ENCODE data around the gene ERC1.
"Not testable (repeated sequence)": the region's sequence is repeated elsewhere in the genome, so short reads cannot be mapped to it uniquely, and the experiment has no call there.

ERC1 gene

GRCh38 chr12:1341270-1341669 is 350.2 kb downstream of the ERC1 start:
- in situ Hi-C loops (cut with MboI; ENCODE audit: low sequenced_read_pairs) = not testable (repeated sequence)

DNA sequence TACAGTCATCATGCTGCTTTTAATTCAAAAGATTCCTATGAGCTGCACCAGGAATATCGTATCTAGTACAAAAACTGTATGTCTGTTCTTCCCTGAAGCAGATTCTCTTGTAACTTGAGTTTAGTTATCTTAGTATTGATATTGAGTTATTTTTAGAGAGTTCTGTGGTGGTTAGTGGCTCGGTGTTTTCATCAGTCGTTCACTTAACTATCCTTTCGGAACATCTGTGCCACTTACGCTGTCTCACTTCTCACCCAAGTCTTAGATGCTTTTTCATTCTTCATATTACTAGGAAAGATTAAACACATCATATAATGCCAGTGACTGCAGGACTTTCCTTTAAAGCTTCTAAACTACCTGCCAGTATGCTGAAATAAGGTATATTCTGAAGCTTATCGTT is 352.4 kb downstream of the ERC1 start:
- in situ Hi-C loops (cut with MboI; ENCODE audit: low sequenced_read_pairs) = no loop called here

GRCh38 chr12:1344245-1344644 is 353.2 kb downstream of the ERC1 start:
- in situ Hi-C loops (cut with MboI; ENCODE audit: low sequenced_read_pairs) = no loop called here

- in situ Hi-C loops (cut with MboI; ENCODE audit: low sequenced_read_pairs) = no loop called here
These were observed 355.1 kb downstream of the ERC1 start for GRCh38 chr12:1346126-1346525.

DNA sequence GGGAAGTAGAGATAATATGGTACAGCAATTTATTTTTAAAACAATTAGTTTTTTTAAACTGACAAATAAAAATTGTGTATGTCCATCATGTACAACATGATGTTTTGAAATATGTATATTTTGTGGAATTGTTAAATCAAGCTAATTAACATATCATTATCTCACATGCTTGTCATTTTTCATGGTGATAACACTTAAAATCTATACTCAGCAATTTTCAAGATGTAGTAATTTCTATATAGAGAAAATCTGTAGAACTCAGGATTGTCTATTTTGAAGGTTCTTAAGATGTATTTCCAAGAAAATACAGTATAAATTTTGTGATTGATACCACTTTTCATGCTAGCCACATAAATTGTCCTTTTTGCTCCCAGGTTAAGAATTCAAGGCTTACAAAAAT is 356.3 kb downstream of the ERC1 start:
- in situ Hi-C loops (cut with MboI; ENCODE audit: low sequenced_read_pairs) = no loop called here

DNA sequence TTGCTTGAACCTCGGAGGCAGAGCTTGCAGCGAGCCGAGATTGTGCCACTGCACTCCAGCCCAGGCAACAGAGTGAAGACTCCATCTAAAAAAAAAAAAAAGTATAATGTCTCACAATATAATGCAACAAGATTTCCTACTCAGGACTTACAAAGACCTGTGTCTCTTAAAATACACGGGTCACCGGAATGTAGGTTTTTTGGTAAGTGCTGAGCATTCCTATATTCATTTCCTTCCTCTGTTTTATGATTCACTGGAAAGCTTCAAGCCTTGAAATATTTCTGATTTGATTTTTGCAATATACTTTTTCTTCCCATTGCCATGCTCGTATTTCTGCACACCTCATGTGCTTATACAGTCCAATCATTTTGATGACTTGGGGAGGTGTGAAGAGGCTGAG is 357.6 kb downstream of the ERC1 start:
- in situ Hi-C loops (cut with MboI; ENCODE audit: low sequenced_read_pairs) = no loop called here

DNA sequence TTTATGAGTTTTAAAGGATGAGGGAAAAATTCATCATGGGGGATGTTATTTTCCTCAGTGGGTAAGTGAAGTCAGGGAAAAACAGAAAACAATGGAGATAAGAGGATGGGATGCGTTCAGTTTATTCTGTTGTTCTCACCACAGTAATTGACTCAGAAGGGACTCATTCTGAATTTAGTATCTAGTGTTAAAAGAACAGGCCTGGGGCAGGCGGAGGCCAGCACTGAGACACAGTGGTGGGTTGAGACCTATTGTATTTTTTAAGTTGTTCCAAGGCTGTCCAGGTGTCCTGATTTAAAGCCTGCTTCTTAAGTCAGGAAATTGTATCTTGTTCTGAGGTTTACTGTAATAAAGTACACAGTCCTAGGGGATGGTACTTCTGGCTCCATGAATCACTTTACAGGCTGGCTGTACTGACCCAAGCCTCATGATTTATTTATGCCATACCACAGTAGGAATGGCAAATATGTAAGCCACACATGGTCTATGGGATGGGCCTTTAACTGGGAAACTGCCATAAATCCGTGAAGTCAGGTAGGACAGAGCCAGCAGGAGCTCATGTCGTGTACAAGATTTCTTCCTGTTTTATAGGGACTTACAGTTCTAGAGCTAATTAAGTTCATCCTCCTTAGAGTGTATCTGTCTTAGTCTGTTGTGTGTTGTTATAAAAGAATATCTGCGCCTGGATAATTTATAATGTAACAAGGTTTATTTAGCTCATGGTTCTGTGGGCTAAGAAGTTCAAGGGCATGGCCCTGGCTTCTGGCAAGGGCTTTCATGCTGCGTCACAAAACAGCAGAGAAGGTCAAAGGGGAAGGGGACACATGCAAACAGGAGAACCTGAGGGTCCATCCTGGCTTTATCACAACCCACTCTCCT is 359.3 kb downstream of the ERC1 start:
- in situ Hi-C loops (cut with MboI; ENCODE audit: low sequenced_read_pairs) = no loop called here

GRCh38 chr12:1350934-1351240 is 359.9 kb downstream of the ERC1 start:
- in situ Hi-C loops (cut with MboI; ENCODE audit: low sequenced_read_pairs) = no loop called here

DNA sequence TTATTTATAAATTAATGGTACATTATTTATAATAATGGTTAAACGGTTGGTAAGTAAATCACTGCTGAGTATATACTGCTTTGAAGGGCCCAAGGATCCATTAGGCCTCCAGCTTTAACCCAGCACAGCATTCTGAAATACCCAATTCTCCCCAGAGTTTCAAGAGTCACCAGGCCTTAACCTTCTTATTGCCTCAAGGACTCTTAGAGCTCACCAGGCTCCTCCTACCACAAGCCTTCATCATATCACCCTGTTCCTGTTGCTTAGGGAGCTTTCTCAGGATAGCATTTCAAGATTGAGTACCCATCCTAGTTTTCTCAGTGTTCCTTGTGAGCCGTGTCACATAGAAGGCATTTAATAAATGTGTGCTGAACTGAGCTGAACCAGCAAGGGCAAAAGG is 360.9 kb downstream of the ERC1 start:
- in situ Hi-C loops (cut with MboI; ENCODE audit: low sequenced_read_pairs) = no loop called here

DNA sequence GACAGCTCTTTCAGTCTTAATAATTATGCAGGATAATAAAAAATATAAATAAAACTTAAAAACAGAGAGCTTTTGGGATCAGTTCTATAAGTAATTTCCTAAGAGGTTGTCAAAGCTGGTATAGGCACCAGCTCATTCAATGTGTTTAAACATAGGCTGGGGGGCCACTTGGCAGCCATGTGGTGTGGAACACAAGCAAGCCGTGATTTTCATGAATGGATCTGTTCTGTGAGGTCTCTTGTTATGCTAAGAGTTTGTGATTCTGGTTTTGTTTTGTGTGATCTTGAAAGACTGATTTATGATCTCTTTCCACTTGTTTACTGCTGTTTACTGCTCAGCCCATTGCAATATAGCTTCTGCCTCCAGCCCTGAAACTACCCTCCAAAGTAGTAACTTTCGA is 362.4 kb downstream of the ERC1 start:
- in situ Hi-C loops (cut with MboI; ENCODE audit: low sequenced_read_pairs) = no loop called here

DNA sequence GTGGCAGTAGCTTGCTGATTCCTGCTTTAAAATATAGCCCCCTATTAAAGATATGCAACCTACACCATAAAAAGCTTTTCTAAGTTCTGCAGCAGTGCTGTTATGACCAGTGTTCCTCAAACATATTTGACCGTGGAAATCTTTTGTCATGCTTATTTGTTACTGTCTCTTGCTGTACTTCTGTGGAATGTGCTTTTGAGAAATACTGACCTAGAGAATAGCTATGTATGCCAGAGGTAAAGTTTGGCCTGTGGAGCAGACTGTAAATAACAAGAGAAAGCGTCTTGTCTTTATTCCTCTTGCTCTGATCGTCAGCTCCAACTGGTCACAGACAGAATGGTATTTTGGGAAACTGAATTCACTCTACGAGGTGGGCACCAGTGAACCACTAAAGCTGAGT is 364.4 kb downstream of the ERC1 start:
- in situ Hi-C loops (cut with MboI; ENCODE audit: low sequenced_read_pairs) = no loop called here

DNA sequence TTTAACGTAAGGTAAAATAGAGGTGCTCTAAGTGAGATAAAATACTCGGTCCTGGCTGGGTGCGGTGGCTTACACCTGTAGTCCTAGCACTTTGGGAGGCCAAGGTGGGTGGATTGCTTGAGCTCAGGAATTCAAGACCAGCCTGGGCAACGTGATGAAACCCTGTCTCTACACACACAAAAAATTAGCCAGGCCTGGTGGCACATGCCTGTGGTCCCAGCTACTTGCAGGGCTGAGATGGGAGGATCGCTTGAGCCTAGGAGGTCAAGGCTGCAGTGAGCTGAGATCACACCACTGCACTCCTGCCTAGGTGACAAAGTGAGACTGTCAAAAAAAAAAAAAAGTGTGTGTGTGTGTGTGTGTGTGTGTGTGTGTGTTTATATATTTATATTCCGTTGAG is 364.8 kb downstream of the ERC1 start:
- in situ Hi-C loops (cut with MboI; ENCODE audit: low sequenced_read_pairs) = not testable (repeated sequence)

DNA sequence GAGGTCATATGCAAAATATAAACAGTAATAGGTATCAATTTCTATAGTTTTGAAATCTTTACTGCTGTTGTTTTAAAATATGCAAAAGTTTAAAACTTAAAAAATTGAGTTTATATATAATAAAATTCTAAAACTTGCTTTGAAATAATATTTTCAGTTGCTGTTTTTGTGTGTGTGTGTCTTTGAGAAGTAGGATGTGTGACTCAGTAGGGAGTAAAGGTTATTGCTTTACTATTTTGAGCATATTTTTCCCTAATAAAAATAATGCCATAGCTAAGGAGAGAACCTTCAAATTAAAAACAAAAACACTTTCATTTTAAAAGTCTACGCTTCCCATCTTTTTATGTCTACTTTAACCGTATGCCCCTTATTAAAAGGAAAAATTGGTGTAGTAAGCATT is 365.3 kb downstream of the ERC1 start:
- in situ Hi-C loops (cut with MboI; ENCODE audit: low sequenced_read_pairs) = no loop called here

GRCh38 chr12:1357171-1357570 is 366.1 kb downstream of the ERC1 start:
- in situ Hi-C loops (cut with MboI; ENCODE audit: low sequenced_read_pairs) = no loop called here

DNA sequence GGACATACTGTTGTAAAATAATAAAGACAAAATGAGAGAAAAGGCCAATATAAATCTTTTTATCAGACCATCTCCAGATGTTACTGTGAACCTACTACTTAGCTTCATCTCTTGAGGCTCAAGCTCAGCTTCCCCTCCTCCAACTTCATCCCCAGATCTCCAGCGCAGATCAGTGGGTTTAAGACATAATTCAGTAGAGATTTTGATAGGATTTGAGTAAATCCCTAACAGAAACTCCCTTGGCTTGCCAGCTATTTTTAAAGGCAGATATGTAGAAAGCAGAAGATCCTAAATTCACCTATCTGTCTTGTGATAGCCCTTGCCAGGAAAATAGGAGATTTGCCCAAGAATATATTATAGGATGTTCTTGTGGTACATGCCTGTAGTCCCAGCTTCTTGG is 366.7 kb downstream of the ERC1 start:
- in situ Hi-C loops (cut with MboI; ENCODE audit: low sequenced_read_pairs) = no loop called here

DNA sequence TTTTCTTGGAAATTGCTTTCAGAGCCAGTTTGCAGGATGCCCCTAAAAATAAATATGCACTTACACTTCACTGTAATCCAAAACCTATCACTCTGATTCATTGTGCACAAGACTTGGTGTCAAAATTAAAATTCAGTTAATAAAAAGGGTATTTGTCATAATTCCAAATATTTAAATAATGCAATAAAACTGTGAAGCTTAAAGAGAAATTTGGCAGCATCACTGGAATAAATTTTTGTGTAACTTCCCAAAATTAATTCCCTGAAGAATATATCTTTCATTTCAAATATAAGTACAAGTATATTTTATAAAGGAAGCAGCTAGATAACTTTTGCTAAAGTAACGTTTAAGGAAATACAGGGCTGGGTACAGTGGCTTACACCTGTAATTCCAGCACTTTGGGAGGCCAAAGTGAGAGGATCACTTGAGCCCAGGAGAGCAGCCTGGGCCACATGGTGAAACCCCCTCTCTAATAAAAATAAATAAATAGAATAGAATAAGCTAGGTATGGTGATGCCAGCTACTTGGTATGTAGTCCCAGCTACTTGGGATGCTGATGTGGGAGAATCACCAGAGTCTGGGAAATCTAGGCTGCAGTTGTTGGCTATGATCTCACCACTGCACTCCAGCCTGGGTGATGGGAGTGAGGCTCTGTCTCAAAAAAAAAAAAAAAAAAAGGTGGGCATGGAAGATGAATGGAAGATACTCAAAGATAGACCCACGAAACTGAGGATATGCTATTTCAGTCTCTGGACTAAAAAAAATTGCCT is 369.6 kb downstream of the ERC1 start:
- in situ Hi-C loops (cut with MboI; ENCODE audit: low sequenced_read_pairs) = no loop called here

- in situ Hi-C loops (cut with MboI; ENCODE audit: low sequenced_read_pairs) = no loop called here
These were observed 371.2 kb downstream of the ERC1 start for GRCh38 chr12:1362143-1362662.

DNA sequence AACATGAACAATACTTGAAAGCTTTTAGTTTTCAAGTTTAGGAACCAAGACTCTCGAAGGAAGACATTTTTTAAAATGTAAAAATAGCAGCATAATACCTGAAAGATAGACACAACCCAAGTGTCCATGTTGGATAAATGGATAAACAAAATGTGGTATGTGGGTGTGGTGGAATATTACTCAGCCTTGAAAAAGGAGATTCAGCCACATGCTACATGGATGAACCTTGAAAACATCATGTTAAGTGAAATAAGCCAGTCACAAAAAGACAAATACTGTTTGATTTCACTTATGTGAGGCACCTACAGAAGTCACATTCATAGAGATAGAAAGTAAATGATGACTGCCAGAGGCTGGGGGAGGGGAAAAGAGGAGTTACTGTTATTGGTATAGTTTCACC is 374.7 kb downstream of the ERC1 start:
- in situ Hi-C loops (cut with MboI; ENCODE audit: low sequenced_read_pairs) = no loop called here

- in situ Hi-C loops (cut with MboI; ENCODE audit: low sequenced_read_pairs) = no loop called here
These were observed 376.6 kb downstream of the ERC1 start for GRCh38 chr12:1367331-1368291.

GRCh38 chr12:1369460-1369859 is 378.4 kb downstream of the ERC1 start:
- in situ Hi-C loops (cut with MboI; ENCODE audit: low sequenced_read_pairs) = no loop called here

GRCh38 chr12:1369938-1370500 is 379.0 kb downstream of the ERC1 start:
- in situ Hi-C loops (cut with MboI; ENCODE audit: low sequenced_read_pairs) = no loop called here
